GM23338 (cell line): ENCODE data around the gene HSPG2. TPM values are rescaled to one million over a fixed set of nuclear protein-coding genes. Genes with fewer than 3 reads are reported as not detected.

Experiments used
- ATAC-seq: fragments of 200-7000 bp; cut with Tn5 transposase; 3 replicates; pipeline ENCODE4 v1.9.1; 2020
- DNase-seq: peaks from one replicate; pipeline ENCODE4 v3.0.0-alpha.2; 2015; ENCODE audit warnings: low spot score
- H2AFZ ChIP-seq: fragments of 200-600 bp; sonication (generic); 2 replicates; pipeline ENCODE4 v1.8.0; 2016; ENCODE audit warnings: antibody characterized with exemption, mild to moderate bottlenecking, moderate library complexity
- H3F3A ChIP-seq: fragments of 200-600 bp; sonication (generic); replicated peaks from 2 replicates; pipeline ENCODE4 v1.8.0; 2017; ENCODE audit warnings: antibody characterized with exemption, mixed run types, low read depth
- H3K27ac ChIP-seq: fragments of 200-600 bp; sonication (generic); 2 replicates; pipeline ENCODE4 v1.6.1; 2016; ENCODE audit warnings: low read depth
- H3K27me3 ChIP-seq: fragments of 200-600 bp; sonication (generic); 2 replicates; pipeline ENCODE4 v1.8.0; 2016; ENCODE audit warnings: mild to moderate bottlenecking, mixed run types, moderate library complexity; ENCODE audit not compliant: insufficient read depth
- H3K36me3 ChIP-seq: fragments of 200-600 bp; sonication (generic); 2 replicates; pipeline ENCODE4 v1.8.0; 2016; ENCODE audit warnings: mild to moderate bottlenecking; ENCODE audit not compliant: insufficient read depth
- H3K4me1 ChIP-seq: fragments of 200-600 bp; sonication (generic); 2 replicates; pipeline ENCODE4 v1.8.0; 2016; ENCODE audit warnings: mild to moderate bottlenecking, moderate library complexity; ENCODE audit not compliant: insufficient read depth
- H3K4me2 ChIP-seq: fragments of 200-600 bp; sonication (generic); 2 replicates; pipeline ENCODE4 v1.7.1; 2017; ENCODE audit warnings: mixed run types
- H3K4me3 ChIP-seq: fragments of 200-600 bp; sonication (generic); 2 replicates; pipeline ENCODE4 v1.6.1; 2016; ENCODE audit warnings: mixed run types
- H3K79me2 ChIP-seq: fragments of 200-600 bp; sonication (generic); replicated peaks from 2 replicates; pipeline ENCODE4 v1.8.0; 2017; ENCODE audit warnings: mild to moderate bottlenecking; ENCODE audit not compliant: insufficient read depth
- H3K9me2 ChIP-seq: fragments of 200-600 bp; sonication (generic); 2 replicates; pipeline ENCODE4 v1.8.0; 2017; ENCODE audit not compliant: insufficient read depth
- H4K20me1 ChIP-seq: fragments of 200-600 bp; sonication (generic); replicated peaks from 2 replicates; pipeline ENCODE4 v1.8.0; 2017; ENCODE audit warnings: mild to moderate bottlenecking; ENCODE audit not compliant: insufficient read depth
- H3K27ac Mint-ChIP-seq: 2 replicates; pipeline ENCODE4 v1.8.0; 2020; ENCODE audit warnings: inconsistent platforms, mild to moderate bottlenecking, moderate library complexity, mixed read lengths
- H3K27me3 Mint-ChIP-seq: 3 replicates; pipeline ENCODE4 v1.8.0; 2022; ENCODE audit warnings: low read depth, mild to moderate bottlenecking, moderate library complexity, mixed read lengths, inconsistent platforms; ENCODE audit not compliant: insufficient read depth, poor library complexity
- H3K36me3 Mint-ChIP-seq: 3 replicates; pipeline ENCODE4 v1.8.0; 2021; ENCODE audit warnings: low read depth, mild to moderate bottlenecking, inconsistent platforms, moderate library complexity, mixed read lengths
- H3K4me1 Mint-ChIP-seq: 3 replicates; pipeline ENCODE4 v1.8.0; 2020; ENCODE audit warnings: mild to moderate bottlenecking, inconsistent platforms, mixed read lengths
- H3K4me3 Mint-ChIP-seq: 3 replicates; pipeline ENCODE4 v1.8.0; 2021; ENCODE audit warnings: moderate library complexity, mild to moderate bottlenecking, inconsistent platforms, mixed read lengths
- H3K9me3 Mint-ChIP-seq: 3 replicates; pipeline ENCODE4 v1.8.0; 2020; ENCODE audit warnings: moderate library complexity, mild to moderate bottlenecking, inconsistent platforms, mixed read lengths
- CREB1 ChIP-seq: fragments of 250-450 bp; sonication (Bioruptor Pico); IDR thresholded peaks from 2 replicates; pipeline ENCODE4 v1.5.0; 2020; ENCODE audit warnings: low read depth, mild to moderate bottlenecking, moderate library complexity
- CTCF ChIP-seq, 2 experiments: fragments of 200-600 bp in 1 of 2; sonication (generic) in 1 of 2; conservative IDR thresholded peaks; 2 replicates each; pipeline versions ENCODE4 v1.5.1 to v1.6.1; 2016 to 2017; ENCODE audit warnings: antibody characterized with exemption in 2 of 2, low read depth in 2 of 2, mild to moderate bottlenecking in 2 of 2, moderate library complexity in 1 of 2
- ETS1 ChIP-seq: IDR thresholded peaks from 2 replicates; pipeline ENCODE4 v1.6.1; 2016; ENCODE audit warnings: antibody characterized with exemption
- EZH2 ChIP-seq: fragments of 200-600 bp; sonication (generic); IDR thresholded peaks from one replicate; pipeline ENCODE4 v1.8.0; 2017; ENCODE audit warnings: antibody characterized with exemption, mild to moderate bottlenecking, low read depth; ENCODE audit not compliant: unreplicated experiment
- EZH2phosphoT487 ChIP-seq: fragments of 200-600 bp; sonication (generic); IDR thresholded peaks from one replicate; pipeline ENCODE4 v1.8.1; 2018; ENCODE audit warnings: antibody characterized with exemption; ENCODE audit not compliant: unreplicated experiment
- JUNB ChIP-seq: IDR thresholded peaks from one replicate; pipeline ENCODE4 v1.6.1; 2016; ENCODE audit warnings: antibody characterized with exemption; ENCODE audit not compliant: unreplicated experiment
- NANOG ChIP-seq: IDR thresholded peaks from 2 replicates; pipeline ENCODE4 v1.6.1; 2016; ENCODE audit warnings: antibody characterized with exemption, borderline replicate concordance
- POLR2AphosphoS5 ChIP-seq: IDR thresholded peaks from 2 replicates; pipeline ENCODE4 v1.6.1; 2016; ENCODE audit warnings: antibody characterized with exemption, low read depth
- REST ChIP-seq: IDR thresholded peaks from one replicate; pipeline ENCODE4 v1.6.1; 2018; ENCODE audit warnings: antibody characterized with exemption; ENCODE audit not compliant: unreplicated experiment
- STAT1 ChIP-seq: IDR thresholded peaks from one replicate; pipeline ENCODE4 v1.6.1; 2016; ENCODE audit warnings: antibody characterized with exemption; ENCODE audit not compliant: unreplicated experiment
- ZNF114 ChIP-seq: fragments of 250-450 bp; sonication (Bioruptor Pico); IDR thresholded peaks from 2 replicates; pipeline ENCODE4 v1.5.0; 2020; ENCODE audit warnings: mild to moderate bottlenecking, moderate library complexity
- ZNF331 ChIP-seq: fragments of 250-450 bp; sonication (Bioruptor Pico); IDR thresholded peaks from 2 replicates; pipeline ENCODE4 v1.5.0; 2020; ENCODE audit warnings: low read depth, mild to moderate bottlenecking, moderate library complexity
- ZNF462 ChIP-seq: fragments of 250-450 bp; sonication (Bioruptor Pico); IDR thresholded peaks from 2 replicates; pipeline ENCODE4 v1.5.0; 2020; ENCODE audit warnings: mild to moderate bottlenecking, moderate library complexity
- polyA plus RNA-seq: library from polyadenylated mRNA; unstranded; fragments of >200 nt; fragmentation: Nextera tagmentation; extraction: Ambion mirVana; gene quantifications from 2 replicates; pipeline ENCODE4 v1.2.1, GENCODE V29; 2016
- total RNA-seq: library from RNA; depleted of rRNA; stranded (reverse); fragments of >200 nt; shearing (Covaris generic); gene quantifications from 2 replicates; pipeline ENCODE4 v1.2.3, GENCODE V29; 2014

The HSPG2 gene
- total and polyA plus RNA-seq, 2 experiments from 2014 or later, result 14.9 to 70.8 TPM

GRCh38 chr1:21868482-21868881 is 68.6 kb downstream of the HSPG2 start:
- no peak overlapping the region for H3K27ac ChIP-seq
- H3K4me1 ChIP-seq, result peaks cover 8% of the 10 kb centered on the region; the same call in 1 of the 2 replicates
- no peak overlapping the region for H3K4me3 ChIP-seq
- H3K79me2 ChIP-seq, result no peaks in the 10 kb centered on the region
- no peaks in the 10 kb centered on the region for H3K27me3 ChIP-seq
- H3K9me2 ChIP-seq, result no peaks in the 10 kb centered on the region
- no peak for DNase-seq
- no peak overlapping the region for H2AFZ ChIP-seq
- Mint-ChIP-seq H3K36me3 (peaks cover 30% of the 10 kb centered on the region), H3K4me1 (peaks cover 21% of the 10 kb centered on the region), H3K27me3 (peaks cover 8% of the 10 kb centered on the region), H3K4me3 (no peak overlapping the region), H3K27ac (no peak overlapping the region), H3K9me3 (no peaks in the 10 kb centered on the region)
- no peak for TF ChIP-seq NANOG
- TF ChIP-seq CTCF (conservative IDR thresholded peaks at IDR 0.05; ENCODE audit: low read depth in 2 of 2), result no peak
- no peak for TF ChIP-seq ZNF462 (CRISPR knock-in tag)
- no peak for TF ChIP-seq JUNB
- TF ChIP-seq ZNF114 (CRISPR knock-in tag), result no peak
- no peak for TF ChIP-seq EZH2phosphoT487
- no peak for TF ChIP-seq CREB1 (CRISPR knock-in tag)
- no peak for TF ChIP-seq EZH2
- no peak for TF ChIP-seq ZNF331 (CRISPR knock-in tag)
- TF ChIP-seq POLR2AphosphoS5, result no peak
- TF ChIP-seq REST, result no peak
- TF ChIP-seq ETS1, result no peak
- no peak for TF ChIP-seq STAT1
- peaks cover 6% of the 10 kb centered on the region for H3K36me3 ChIP-seq
- H3F3A ChIP-seq, result no peaks in the 10 kb centered on the region
- H4K20me1 ChIP-seq, result 0 out of 2 replicates have a peak, but pooled peaks cover 6% of the 10 kb centered on the region
- no peak for ATAC-seq
- H3K4me2 ChIP-seq, result no peak overlapping the region
